NCI-H2029 treated with DMSO at 0.1 percent for 48 hours (cell line): ENCODE data around the gene TMEM270.

Source experiments
- DNase-seq: peaks from one replicate; lab custom pipeline; 2025; lab: John Stamatoyannopoulos, UW

The TMEM270 gene

DNA sequence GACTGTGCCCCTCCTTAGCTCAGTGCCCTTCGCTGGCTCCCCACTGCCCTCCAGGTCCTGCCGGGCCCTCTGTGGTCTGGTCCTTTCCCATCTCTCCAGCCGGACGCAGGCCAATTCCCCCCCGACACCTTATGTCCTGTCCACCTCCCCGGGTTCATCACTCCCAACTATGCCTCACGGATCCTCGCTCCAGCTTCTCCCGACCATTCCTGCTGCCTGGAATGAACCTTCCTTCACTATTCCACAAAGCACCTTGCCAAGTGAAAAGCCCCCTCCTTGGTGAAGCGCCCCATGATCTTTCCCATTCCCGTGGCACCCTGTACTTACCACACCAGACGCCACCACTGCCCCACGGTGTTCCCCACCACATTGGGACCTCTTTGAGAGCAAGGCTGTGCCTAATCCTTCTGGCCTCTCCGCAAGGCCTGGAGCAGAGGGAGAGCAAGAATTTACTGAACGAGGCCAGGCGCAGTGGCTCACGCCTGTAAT lies 47.2 kb downstream of the TMEM270 start:
- DNase-seq, result no peak

- no peak for DNase-seq
Observed at GRCh38 chr7:73909051-73909941, 48.3 kb downstream of the TMEM270 start.

DNA sequence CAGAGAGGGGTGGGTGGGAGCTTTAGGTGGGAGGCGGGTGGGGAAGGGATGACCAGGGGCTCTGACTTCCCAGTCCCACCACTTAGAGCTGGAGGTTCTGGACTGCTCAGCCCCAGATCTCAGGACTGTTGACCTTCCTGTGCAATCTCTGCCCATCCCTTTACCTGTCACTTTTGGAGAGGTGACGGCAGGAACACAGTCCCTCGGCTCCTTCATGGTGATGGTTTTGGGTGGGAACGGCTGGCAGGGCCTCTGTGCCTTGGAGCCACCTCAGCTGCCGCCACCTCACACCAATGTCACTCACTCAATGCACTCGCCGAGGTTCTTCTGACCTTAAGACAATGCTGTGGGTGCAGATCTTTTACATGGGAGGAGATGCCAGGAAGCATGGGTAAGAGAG lies 49.0 kb downstream of the TMEM270 start:
- no peak for DNase-seq

GRCh38 chr7:73912223-73912622 lies 51.3 kb downstream of the TMEM270 start:
- DNase-seq, result no peak
